Stomach (tissue), 9 donors: ENCODE data around the gene PEX11B. TPM values are rescaled to one million over a fixed set of nuclear protein-coding genes. Genes with fewer than 3 reads are reported as not detected.

Experiments
- DNase-seq, 2 donors: peaks; one replicate each; pipeline versions ENCODE4 v3.0.0 to v3.0.0-alpha.2; 2013 to 2019
- H3K27ac ChIP-seq, 5 donors: fragments of 200-600 bp in 4 of 5; sonication (generic) in 4 of 5; one replicate each; pipeline ENCODE4 v1.5.1; 2013 to 2019; ENCODE audit warnings: mild to moderate bottlenecking in 1 of 5, moderate library complexity in 1 of 5
- H3K27me3 ChIP-seq, 3 donors: fragments of 200-600 bp; sonication (generic); one replicate each; pipeline ENCODE4 v1.5.1; 2017 to 2019; ENCODE audit warnings: mixed run types in 1 of 3
- H3K36me3 ChIP-seq, 4 donors: fragments of 200-600 bp; sonication (generic); 1 replicate in 3 of 4; 2 replicates in 1 of 4; pipeline ENCODE4 v1.5.1; 2016 to 2019
- H3K4me1 ChIP-seq, 4 donors: fragments of 200-600 bp; sonication (generic); one replicate each; pipeline ENCODE4 v1.5.1; 2016 to 2019
- H3K4me3 ChIP-seq, 4 donors: fragments of 200-600 bp; sonication (generic) in 3 of 4; one replicate each; pipeline ENCODE4 v1.5.1; 2016 to 2019; ENCODE audit warnings: mild to moderate bottlenecking in 1 of 4
- H3K9me3 ChIP-seq, 4 donors: fragments of 200-600 bp; sonication (generic); one replicate each; pipeline ENCODE4 v1.5.1; 2016 to 2019
- EP300 ChIP-seq: sonication (generic); formaldehyde crosslinking; IDR thresholded peaks from one replicate; pipeline ENCODE4 v1.6.1; 2017; ENCODE audit warnings: antibody characterized with exemption
- POLR2A ChIP-seq, 4 donors: fragments of 450-650 bp; IDR thresholded peaks; one replicate each; pipeline ENCODE4 v1.6.1; 2016; ENCODE audit warnings: antibody characterized with exemption in 4 of 4, control low read depth in 2 of 4, mild to moderate bottlenecking in 1 of 4, moderate library complexity in 1 of 4
- POLR2AphosphoS5 ChIP-seq, 3 donors: sonication (generic); formaldehyde crosslinking; IDR thresholded peaks; one replicate each; pipeline ENCODE4 v1.6.1; 2016; ENCODE audit warnings: antibody characterized with exemption in 3 of 3
- WGBS, 5 donors: extraction: QIAGEN DNeasy Blood & Tissue Kit in 3 of 5; methylation state at CpG; one replicate each; pipeline versions ENCODE4 v1.1.5 to v1.1.7; 2013 to 2018; 5-methylcytosine and 5-hydroxymethylcytosine counted together
- intact Hi-C: fragments of 100-400 bp; cut with DNase I; formaldehyde crosslinking; loops from one replicate; pipeline ENCODE4 v1.15.1; 2023; ENCODE audit warnings: low total_unique reads
- polyA plus RNA-seq, 3 donors: library from polyadenylated mRNA; stranded (reverse); fragments of 200-250 nt; gene quantifications; one replicate each; pipeline ENCODE4 v1.2.3, GENCODE V29; 2013
- total RNA-seq, 5 donors: library from RNA; depleted of rRNA; stranded (reverse); fragments of >200 nt; gene quantifications; one replicate each; pipeline versions ENCODE4 v1.1.0 to v1.2.3, GENCODE V29; 2014 to 2016
- TF ChIP-seq, protein P1 (sequence below), 7 experiments: fragments of 450-650 bp in 4 of 7; fragments of 200-600 bp in 3 of 7; sonication (generic) in 3 of 7; IDR thresholded peaks; one replicate each; pipeline ENCODE4 v1.5.1; 2016 to 2019; ENCODE audit warnings: antibody characterized with exemption in 7 of 7, control low read depth in 2 of 7, mild to moderate bottlenecking in 1 of 7
- donor health status: healthy with polysubstance abuse.
- donor health status: Bipolar disorder and iron deficiency.
- donor health status: healthy.

The PEX11B gene
- total and polyA plus RNA-seq, 8 donors = 15.6 to 46.6 (median 31.8) TPM

GRCh38 chr1:145863282-145864018, 55.1 kb downstream of the PEX11B start:
- WGBS, 5 donors = 73 to 83% (median 81%) methylated on average over 5 of the region's 5 CpGs
- peaks cover 11 to 14% (median 14%) of the 10 kb centered on the region in 4 donors for H3K4me1 ChIP-seq
- intact Hi-C loops = no loop called here

More at GRCh38 chr1:145863282-145864018, 55.1 kb downstream of the PEX11B start:
- Histone ChIP-seq H3K4me3 (no peak overlapping the region), H3K27me3 (no peaks in the 10 kb centered on the region), H3K9me3 (no peaks in the 10 kb centered on the region), H3K36me3 (peaks cover 0 to 26% (median 0%) of the 10 kb centered on the region in 4 donors), H3K27ac (no peak overlapping the region)
- TF ChIP-seq, protein P1, sequence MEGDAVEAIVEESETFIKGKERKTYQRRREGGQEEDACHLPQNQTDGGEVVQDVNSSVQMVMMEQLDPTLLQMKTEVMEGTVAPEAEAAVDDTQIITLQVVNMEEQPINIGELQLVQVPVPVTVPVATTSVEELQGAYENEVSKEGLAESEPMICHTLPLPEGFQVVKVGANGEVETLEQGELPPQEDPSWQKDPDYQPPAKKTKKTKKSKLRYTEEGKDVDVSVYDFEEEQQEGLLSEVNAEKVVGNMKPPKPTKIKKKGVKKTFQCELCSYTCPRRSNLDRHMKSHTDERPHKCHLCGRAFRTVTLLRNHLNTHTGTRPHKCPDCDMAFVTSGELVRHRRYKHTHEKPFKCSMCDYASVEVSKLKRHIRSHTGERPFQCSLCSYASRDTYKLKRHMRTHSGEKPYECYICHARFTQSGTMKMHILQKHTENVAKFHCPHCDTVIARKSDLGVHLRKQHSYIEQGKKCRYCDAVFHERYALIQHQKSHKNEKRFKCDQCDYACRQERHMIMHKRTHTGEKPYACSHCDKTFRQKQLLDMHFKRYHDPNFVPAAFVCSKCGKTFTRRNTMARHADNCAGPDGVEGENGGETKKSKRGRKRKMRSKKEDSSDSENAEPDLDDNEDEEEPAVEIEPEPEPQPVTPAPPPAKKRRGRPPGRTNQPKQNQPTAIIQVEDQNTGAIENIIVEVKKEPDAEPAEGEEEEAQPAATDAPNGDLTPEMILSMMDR (IDR thresholded peaks at IDR 0.05) = no peak
- TF ChIP-seq POLR2AphosphoS5 (IDR thresholded peaks at IDR 0.05) = no peak
- TF ChIP-seq POLR2A (IDR thresholded peaks at IDR 0.05) = no peak
- no peak for TF ChIP-seq EP300
- DNase-seq = peak in 1 of 2 donors; percentile 72

Other genes starting within 250 kb of the PEX11B start
- gene PDZK1, start 211.3 kb downstream of the PEX11B start, total RNA-seq = 1 to 10 TPM in 3 of 5 donors, not detected in 2; 3.2 to 5.1 (median 3.5) TPM
- 1 to 10 TPM in 1 of 3 donors, under 1 TPM in 2; 0.13 to 2.1 (median 0.62) TPM for gene PDZK1, start 211.3 kb downstream of the PEX11B start, polyA plus RNA-seq
- gene CD160, start 199.2 kb downstream of the PEX11B start, total RNA-seq = 1 to 10 TPM in 1 of 5 donors, under 1 TPM in 1, not detected in 3; 0.37 to 4.8 TPM
- under 1 TPM in 1 of 3 donors, not detected in 2; 0.25 TPM for gene CD160, start 199.2 kb downstream of the PEX11B start, polyA plus RNA-seq
- gene RNF115, start 94.6 kb downstream of the PEX11B start, total RNA-seq = 10 to 100 TPM in 4 of 5 donors, 1 to 10 TPM in 1; 7.0 to 44.1 (median 19.3) TPM
- 1 to 10 TPM; 4.8 to 5.1 (median 4.9) TPM for gene RNF115, start 94.6 kb downstream of the PEX11B start, polyA plus RNA-seq
- gene POLR3C, start 94.5 kb downstream of the PEX11B start, total RNA-seq = 10 to 100 TPM in 4 of 5 donors, 1 to 10 TPM in 1; 5.3 to 34.4 (median 20.9) TPM
- gene POLR3C, start 94.5 kb downstream of the PEX11B start, polyA plus RNA-seq = 10 to 100 TPM; 13.8 to 24.6 (median 15.4) TPM
- 10 to 100 TPM in 1 of 5 donors, 1 to 10 TPM in 3, not detected in 1; 3.2 to 18.3 (median 6.6) TPM for gene NUDT17, start 73.1 kb downstream of the PEX11B start, total RNA-seq
- 1 to 10 TPM in 2 of 3 donors, under 1 TPM in 1; 0.61 to 3.0 (median 1.7) TPM for gene NUDT17, start 73.1 kb downstream of the PEX11B start, polyA plus RNA-seq
- gene PIAS3, start 59.6 kb downstream of the PEX11B start, total RNA-seq = 10 to 100 TPM in 4 of 5 donors, 1 to 10 TPM in 1; 4.1 to 65.9 (median 29.0) TPM
- gene PIAS3, start 59.6 kb downstream of the PEX11B start, polyA plus RNA-seq = 10 to 100 TPM; 11.8 to 28.9 (median 19.2) TPM
- 1 to 10 TPM in 2 of 5 donors, under 1 TPM in 1, not detected in 2; 0.58 to 1.7 (median 1.2) TPM for gene ANKRD35, start 32.9 kb downstream of the PEX11B start, total RNA-seq
- gene ANKRD35, start 32.9 kb downstream of the PEX11B start, polyA plus RNA-seq = 1 to 10 TPM; 5.4 to 10.0 (median 5.8) TPM
- 1 to 10 TPM in 4 of 5 donors, under 1 TPM in 1; 0.58 to 9.0 (median 5.5) TPM for gene ITGA10, start 8.7 kb downstream of the PEX11B start, total RNA-seq
- gene ITGA10, start 8.7 kb downstream of the PEX11B start, polyA plus RNA-seq = 1 to 10 TPM in 2 of 3 donors, under 1 TPM in 1; 0.37 to 2.7 (median 1.7) TPM
- 10 to 100 TPM in 4 of 5 donors, 1 to 10 TPM in 1; 9.3 to 81.3 (median 44.6) TPM for gene RBM8A, start 8.8 kb upstream of the PEX11B start, total RNA-seq
- gene RBM8A, start 8.8 kb upstream of the PEX11B start, polyA plus RNA-seq = 100 to 1,000 TPM in 2 of 3 donors, 10 to 100 TPM in 1; 79.3 to 113 (median 101) TPM
- gene LIX1L, start 39.3 kb upstream of the PEX11B start, total RNA-seq = 10 to 100 TPM in 3 of 5 donors, 1 to 10 TPM in 2; 5.8 to 28.4 (median 14.0) TPM
- 1 to 10 TPM; 7.2 to 8.2 (median 7.4) TPM for gene LIX1L, start 39.3 kb upstream of the PEX11B start, polyA plus RNA-seq
- gene ANKRD34A, start 45.9 kb upstream of the PEX11B start, total RNA-seq = 1 to 10 TPM in 1 of 5 donors, under 1 TPM in 2, not detected in 2; 0.73 to 2.6 (median 0.87) TPM
- gene ANKRD34A, start 45.9 kb upstream of the PEX11B start, polyA plus RNA-seq = under 1 TPM in 2 of 3 donors, not detected in 1; 0.19 to 0.45 TPM
- 100 to 1,000 TPM in 1 of 5 donors, 10 to 100 TPM in 3, 1 to 10 TPM in 1; 5.8 to 165 (median 18.9) TPM for gene POLR3GL, start 46.0 kb upstream of the PEX11B start, total RNA-seq
- gene POLR3GL, start 46.0 kb upstream of the PEX11B start, polyA plus RNA-seq = 10 to 100 TPM; 31.4 to 53.2 (median 43.9) TPM
- 1,000 to 10,000 TPM in 3 of 5 donors, 100 to 1,000 TPM in 2; 204 to 3,386 (median 1,054) TPM for gene TXNIP, start 77.9 kb upstream of the PEX11B start, total RNA-seq
- 100 to 1,000 TPM; 217 to 613 (median 334) TPM for gene TXNIP, start 77.9 kb upstream of the PEX11B start, polyA plus RNA-seq
- gene HJV, start 103.0 kb upstream of the PEX11B start, total RNA-seq = not detected
- not detected for gene HJV, start 103.0 kb upstream of the PEX11B start, polyA plus RNA-seq
- 1 to 10 TPM in 4 of 5 donors, under 1 TPM in 1; 0.58 to 4.1 (median 2.9) TPM for gene NBPF10, start 226.1 kb upstream of the PEX11B start, total RNA-seq
- under 1 TPM; 0.43 to 1.00 (median 0.46) TPM for gene NBPF10, start 226.1 kb upstream of the PEX11B start, polyA plus RNA-seq